Effector memory CD8-positive, alpha-beta T cell (primary cell): Measurements from ENCODE around the gene PAPPA.

Source experiments
- ATAC-seq: fragments of 150-1000 bp; cut with Tn5 transposase; replicated peaks from 2 replicates; pipeline ENCODE4 v1.10.0; 2021; ENCODE audit warnings: mild to moderate bottlenecking, moderate library complexity
- DNase-seq, 3 experiments: peaks; one replicate each; pipeline ENCODE4 v3.0.0; 2021
- H3K27ac Mint-ChIP-seq, 2 donors: one replicate each; pipeline ENCODE4 v1.8.0; 2022; ENCODE audit warnings: mild to moderate bottlenecking in 2 of 2, mixed read lengths in 2 of 2, moderate library complexity in 2 of 2
- H3K27me3 Mint-ChIP-seq, 2 donors: one replicate each; pipeline ENCODE4 v1.8.0; 2022; ENCODE audit warnings: mixed read lengths in 2 of 2
- H3K36me3 Mint-ChIP-seq: one replicate; pipeline ENCODE4 v1.8.0; 2022; ENCODE audit warnings: mild to moderate bottlenecking, moderate library complexity, mixed read lengths; ENCODE audit not compliant: insufficient read depth
- H3K4me1 Mint-ChIP-seq, 2 donors: one replicate each; pipeline ENCODE4 v1.8.0; 2022; ENCODE audit warnings: low read depth in 2 of 2, mixed read lengths in 2 of 2
- H3K4me3 Mint-ChIP-seq, 2 donors: one replicate each; pipeline ENCODE4 v1.8.0; 2022; ENCODE audit warnings: mild to moderate bottlenecking in 2 of 2, mixed read lengths in 2 of 2, moderate library complexity in 2 of 2
- H3K9me3 Mint-ChIP-seq, 2 donors: one replicate each; pipeline ENCODE4 v1.8.0; 2022; ENCODE audit warnings: mixed read lengths in 2 of 2

Gene PAPPA

DNA sequence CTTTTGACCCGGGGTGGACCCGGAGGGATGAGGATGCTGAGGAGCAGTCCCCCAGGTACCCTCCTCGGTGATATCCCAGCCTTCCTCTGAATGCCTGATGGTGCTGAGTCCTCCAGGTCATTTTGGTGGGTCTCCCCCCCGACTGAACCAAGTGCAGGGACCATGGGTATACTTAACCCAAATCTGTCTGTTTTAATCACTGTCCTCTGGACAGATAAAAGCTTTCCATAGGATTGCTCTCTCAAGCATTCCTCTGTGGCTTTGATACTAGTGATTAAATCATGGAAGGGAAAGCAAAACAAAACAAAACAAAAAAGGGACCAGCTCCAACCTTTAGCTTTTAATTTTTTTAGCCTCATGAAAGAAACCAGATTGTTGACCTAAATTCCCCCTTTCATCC is 26.0 kb downstream of the PAPPA start:
- Mint-ChIP-seq H3K9me3 (peaks cover 0 to under 1% of the 10 kb centered on the region in 2 donors), H3K4me1 (no peaks in the 10 kb centered on the region), H3K36me3 (no peaks in the 10 kb centered on the region), H3K4me3 (no peak overlapping the region), H3K27ac (no peak overlapping the region), H3K27me3 (no peaks in the 10 kb centered on the region)
- ATAC-seq, result no peak
- DNase-seq, result no peak

DNA sequence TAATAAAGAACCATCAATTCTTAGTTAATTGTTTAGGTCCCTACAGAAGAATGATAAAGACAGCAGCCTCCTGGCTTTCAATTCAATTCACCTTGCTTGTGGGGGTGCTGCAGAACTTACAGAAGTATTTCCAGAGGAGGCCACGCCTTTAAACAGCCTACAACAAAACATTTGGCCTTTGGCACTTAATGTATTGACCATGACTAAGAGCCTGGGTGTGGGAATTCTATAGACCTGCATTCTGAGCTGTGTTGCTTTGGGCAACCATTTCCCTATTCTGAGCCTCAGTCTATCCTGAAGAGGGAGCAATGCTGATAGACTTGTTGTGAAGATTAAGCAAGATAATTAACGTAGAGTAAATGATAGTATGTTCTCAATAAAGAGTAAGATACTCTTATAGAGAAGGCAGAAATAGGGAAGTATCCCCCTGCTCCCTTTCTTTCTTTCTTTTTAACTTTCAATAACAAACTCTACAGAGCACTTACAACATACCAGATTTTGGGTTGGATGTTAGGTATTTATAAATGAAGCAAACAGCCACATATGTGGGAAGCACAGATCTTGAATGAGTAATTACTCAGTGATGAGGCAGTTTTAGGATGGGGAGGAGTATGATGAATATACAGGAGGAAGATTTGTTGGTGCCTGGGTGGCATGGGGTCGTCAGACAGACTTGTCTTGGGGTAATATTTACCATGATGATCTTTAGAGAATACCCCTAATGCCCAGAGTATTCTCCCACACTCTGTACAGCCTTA is 28.4 kb downstream of the PAPPA start:
- Mint-ChIP-seq H3K9me3 (peaks cover 0 to 2% of the 10 kb centered on the region in 2 donors), H3K27ac (no peak overlapping the region), H3K27me3 (no peaks in the 10 kb centered on the region), H3K36me3 (no peaks in the 10 kb centered on the region), H3K4me3 (no peak overlapping the region), H3K4me1 (no peaks in the 10 kb centered on the region)
- ATAC-seq (no peak), DNase-seq (no peak)

DNA sequence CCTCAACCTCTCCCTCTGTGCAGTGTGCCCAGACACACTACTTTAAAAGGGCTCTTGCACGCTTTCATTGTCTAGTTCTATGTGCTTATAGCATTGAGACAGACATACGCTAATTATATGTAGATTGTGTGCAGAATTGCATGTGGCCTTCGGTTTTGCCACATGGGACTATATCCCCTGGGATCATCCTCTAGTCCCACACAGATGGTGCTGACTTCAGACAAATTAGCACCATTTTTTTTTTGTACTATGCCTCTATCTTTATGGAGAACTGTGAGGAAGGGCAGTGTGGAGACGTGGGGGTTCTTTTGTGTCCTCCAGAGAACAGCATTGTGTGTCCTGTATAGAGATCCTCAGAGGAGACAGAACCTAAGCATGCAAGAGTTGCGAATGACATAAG is 29.3 kb downstream of the PAPPA start:
- DNase-seq (no peak), ATAC-seq (no peak)
- peaks cover 0 to 2% of the 10 kb centered on the region in 2 donors for H3K9me3 Mint-ChIP-seq
- no peaks in the 10 kb centered on the region for H3K4me1 Mint-ChIP-seq
- no peaks in the 10 kb centered on the region for H3K27me3 Mint-ChIP-seq
- H3K4me3 Mint-ChIP-seq, result no peak overlapping the region
- H3K36me3 Mint-ChIP-seq, result no peaks in the 10 kb centered on the region
- H3K27ac Mint-ChIP-seq, result no peak overlapping the region

DNA sequence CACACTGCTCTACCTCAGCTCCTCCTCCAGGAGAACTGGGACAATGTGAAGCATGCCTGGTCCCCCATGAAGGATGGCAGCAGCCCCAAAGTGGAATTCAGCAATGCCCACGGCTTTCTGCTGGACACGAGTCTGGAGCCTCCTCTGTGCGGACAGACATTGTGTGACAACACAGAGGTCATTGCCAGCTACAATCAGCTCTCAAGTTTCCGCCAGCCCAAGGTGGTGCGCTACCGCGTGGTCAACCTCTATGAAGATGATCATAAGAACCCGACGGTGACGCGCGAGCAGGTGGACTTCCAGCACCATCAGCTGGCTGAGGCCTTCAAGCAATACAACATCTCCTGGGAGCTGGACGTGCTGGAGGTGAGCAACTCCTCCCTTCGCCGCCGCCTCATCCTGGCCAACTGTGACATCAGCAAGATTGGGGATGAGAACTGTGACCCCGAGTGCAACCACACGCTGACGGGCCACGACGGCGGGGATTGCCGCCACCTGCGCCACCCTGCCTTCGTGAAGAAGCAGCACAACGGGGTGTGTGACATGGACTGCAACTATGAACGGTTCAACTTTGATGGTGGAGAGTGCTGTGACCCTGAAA is 34.1 kb downstream of the PAPPA start:
- H3K27ac Mint-ChIP-seq, result no peak overlapping the region
- no peaks in the 10 kb centered on the region for H3K36me3 Mint-ChIP-seq
- no peak for DNase-seq

DNA sequence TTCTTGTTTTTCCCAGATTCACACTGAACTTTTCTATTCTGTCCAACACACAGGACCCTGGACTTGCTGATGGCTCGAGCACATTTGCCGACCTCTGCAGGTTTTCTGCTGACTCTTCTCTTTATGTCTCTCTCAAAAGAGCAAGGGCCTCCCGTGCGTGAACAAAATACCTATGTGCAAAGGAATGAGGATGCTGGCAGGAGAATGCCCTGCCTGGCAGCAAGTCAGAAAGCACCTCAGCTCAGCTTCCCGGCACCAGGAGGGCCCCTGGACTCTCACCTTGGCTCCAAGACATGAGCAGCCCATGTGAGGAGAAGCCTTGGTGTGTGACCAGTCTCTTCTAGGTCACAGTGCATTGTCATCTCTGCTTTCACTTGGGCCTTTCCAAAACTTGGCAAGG is 36.1 kb downstream of the PAPPA start:
- DNase-seq, result no peak
- no peaks in the 10 kb centered on the region for H3K36me3 Mint-ChIP-seq
- no peak for ATAC-seq

More for the DNA sequence above, 34.1 kb downstream of the PAPPA start:
- Mint-ChIP-seq H3K9me3 (peaks cover 0 to 7% of the 10 kb centered on the region in 2 donors), H3K4me1 (no peaks in the 10 kb centered on the region), H3K4me3 (no peak overlapping the region), H3K27me3 (no peaks in the 10 kb centered on the region)
- ATAC-seq, result no peak

DNA sequence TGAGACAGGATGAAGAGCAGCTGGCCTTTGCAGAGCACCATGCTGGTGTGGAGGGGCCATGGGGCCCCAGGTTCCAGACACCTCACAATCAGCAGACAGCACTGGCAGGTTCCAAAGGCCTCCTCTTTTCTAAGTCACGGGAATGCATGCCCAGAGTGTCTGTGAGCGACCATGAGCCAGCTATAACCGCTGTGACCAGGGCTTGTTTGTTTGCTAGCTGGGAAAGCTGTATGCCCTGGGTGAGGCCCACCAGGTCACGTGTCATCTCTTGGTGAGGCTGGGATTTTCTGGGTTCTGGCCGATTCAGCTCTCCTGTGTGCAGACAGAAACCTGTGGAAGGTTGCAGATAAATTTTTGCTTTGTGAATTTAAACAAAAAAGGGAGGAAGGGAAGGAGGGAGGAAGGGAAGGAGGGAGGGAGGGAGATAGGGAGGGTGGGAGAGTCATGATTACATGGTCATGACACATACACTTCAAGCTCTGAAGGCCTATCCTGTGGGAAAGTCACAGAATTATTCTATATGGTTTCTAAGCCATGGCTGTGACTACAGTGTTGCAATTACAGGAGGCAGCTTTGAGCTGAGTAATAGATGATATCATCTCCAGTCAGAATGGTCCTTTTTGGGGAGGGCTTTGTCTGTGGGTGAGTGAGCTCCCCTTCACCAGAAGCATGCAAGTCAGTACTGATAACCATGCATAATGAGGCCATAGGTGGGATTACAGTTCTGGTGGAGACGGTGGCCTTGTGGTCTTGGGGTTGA is 37.2 kb downstream of the PAPPA start:
- Mint-ChIP-seq H3K4me1 (no peaks in the 10 kb centered on the region), H3K27me3 (no peaks in the 10 kb centered on the region), H3K4me3 (no peak overlapping the region), H3K27ac (no peak overlapping the region), H3K36me3 (no peaks in the 10 kb centered on the region), H3K9me3 (peaks cover 5 to 8% of the 10 kb centered on the region in 2 donors)
- DNase-seq (no peak), ATAC-seq (no peak)

More for the DNA sequence above, 36.1 kb downstream of the PAPPA start:
- Mint-ChIP-seq H3K4me3 (no peak overlapping the region), H3K9me3 (peaks cover 6 to 8% of the 10 kb centered on the region in 2 donors), H3K27ac (no peak overlapping the region), H3K4me1 (no peaks in the 10 kb centered on the region), H3K27me3 (no peaks in the 10 kb centered on the region)

DNA sequence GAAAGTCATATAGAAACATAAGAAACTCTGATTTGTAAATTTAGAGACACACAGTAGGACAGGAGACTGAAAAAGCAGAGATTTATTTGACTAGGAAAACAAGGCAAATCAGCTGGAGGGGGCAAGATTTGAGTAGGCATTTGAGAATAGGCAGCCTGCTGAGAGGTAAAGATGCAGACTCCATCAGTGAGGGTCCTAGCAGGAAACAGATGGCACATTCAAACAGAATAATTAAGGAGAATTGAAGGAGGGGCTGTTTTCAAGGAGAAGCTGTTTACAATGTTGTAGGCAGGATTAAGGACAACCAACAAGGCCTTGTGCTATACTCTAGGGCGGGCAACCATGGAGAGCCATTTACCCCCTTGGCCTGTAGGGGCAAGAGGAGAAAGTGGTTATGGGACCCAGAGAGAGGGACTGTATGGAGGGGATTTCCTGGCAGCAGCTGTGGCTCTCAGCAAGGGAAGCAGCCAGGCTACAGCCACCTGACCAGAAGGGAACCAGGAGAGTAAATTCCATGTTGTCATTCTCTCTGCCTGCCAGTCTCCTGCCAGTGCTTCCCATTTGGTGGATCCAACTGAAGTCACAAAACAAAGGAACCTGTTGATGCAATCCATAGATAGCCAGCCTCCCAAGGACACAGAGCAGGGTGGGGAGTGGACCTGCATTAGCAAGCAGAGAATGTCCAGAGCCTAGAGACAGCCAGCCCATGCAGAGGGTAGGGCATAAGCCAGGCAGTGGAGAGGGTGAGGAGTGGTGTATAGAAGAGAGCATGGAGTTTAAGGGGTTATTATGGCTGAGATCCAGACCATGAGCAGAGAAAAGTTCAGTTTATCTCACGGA is 38.2 kb downstream of the PAPPA start:
- H3K27me3 Mint-ChIP-seq, result no peaks in the 10 kb centered on the region
- ATAC-seq, result no peak
- H3K36me3 Mint-ChIP-seq, result no peaks in the 10 kb centered on the region
- no peak for DNase-seq
- H3K4me1 Mint-ChIP-seq, result no peaks in the 10 kb centered on the region
- H3K4me3 Mint-ChIP-seq, result no peak overlapping the region
- H3K9me3 Mint-ChIP-seq, result peaks cover 5 to 8% of the 10 kb centered on the region in 2 donors
- H3K27ac Mint-ChIP-seq, result no peak overlapping the region

DNA sequence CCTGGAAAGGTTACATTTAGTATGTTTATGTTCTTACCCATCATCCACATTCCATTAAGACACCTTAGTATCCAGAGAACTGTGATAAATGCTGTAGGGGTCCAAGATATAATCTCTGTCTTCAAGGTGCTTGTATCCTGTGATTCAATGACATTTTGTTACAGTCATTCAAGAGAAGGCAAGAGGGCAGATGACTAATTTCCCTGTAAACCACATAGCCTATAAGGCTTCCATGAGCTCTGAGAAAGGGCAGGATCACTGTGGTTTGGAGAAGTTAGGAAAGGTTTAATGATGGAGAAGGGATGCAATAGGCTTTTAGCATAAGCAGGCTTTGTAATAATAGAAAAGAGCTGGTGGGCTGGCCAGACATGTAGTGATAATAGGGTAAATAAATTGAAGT is 40.0 kb downstream of the PAPPA start:
- ATAC-seq (no peak), DNase-seq (no peak)
- no peaks in the 10 kb centered on the region for H3K4me1 Mint-ChIP-seq
- no peak overlapping the region for H3K4me3 Mint-ChIP-seq
- no peak overlapping the region for H3K27ac Mint-ChIP-seq
- H3K9me3 Mint-ChIP-seq, result peaks cover 5 to 8% of the 10 kb centered on the region in 2 donors
- no peaks in the 10 kb centered on the region for H3K36me3 Mint-ChIP-seq
- no peaks in the 10 kb centered on the region for H3K27me3 Mint-ChIP-seq

DNA sequence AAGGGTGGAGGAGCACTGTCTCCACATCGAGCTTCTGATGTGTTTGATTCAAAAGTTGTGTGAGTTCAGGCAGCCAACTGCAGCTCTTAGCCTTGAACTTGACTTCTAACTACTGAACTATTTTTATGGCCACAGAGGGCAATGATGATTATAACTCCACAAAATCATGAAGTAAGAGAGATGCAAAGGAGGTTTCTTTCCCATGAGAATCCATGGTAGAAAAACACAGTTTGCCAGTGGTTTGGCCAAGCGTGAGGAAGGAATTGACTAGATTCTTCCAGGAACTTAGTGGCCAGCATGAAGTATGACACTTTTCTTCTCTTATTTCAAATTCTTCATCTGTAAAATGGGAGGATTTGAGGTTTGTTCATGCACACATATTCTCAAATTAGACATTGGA is 43.2 kb downstream of the PAPPA start:
- no peaks in the 10 kb centered on the region for H3K27me3 Mint-ChIP-seq
- H3K27ac Mint-ChIP-seq, result no peak overlapping the region
- H3K4me3 Mint-ChIP-seq, result no peak overlapping the region
- H3K9me3 Mint-ChIP-seq, result peaks cover 1 to 8% of the 10 kb centered on the region in 2 donors
- ATAC-seq (no peak), DNase-seq (no peak)
- no peaks in the 10 kb centered on the region for H3K4me1 Mint-ChIP-seq
- no peaks in the 10 kb centered on the region for H3K36me3 Mint-ChIP-seq

DNA sequence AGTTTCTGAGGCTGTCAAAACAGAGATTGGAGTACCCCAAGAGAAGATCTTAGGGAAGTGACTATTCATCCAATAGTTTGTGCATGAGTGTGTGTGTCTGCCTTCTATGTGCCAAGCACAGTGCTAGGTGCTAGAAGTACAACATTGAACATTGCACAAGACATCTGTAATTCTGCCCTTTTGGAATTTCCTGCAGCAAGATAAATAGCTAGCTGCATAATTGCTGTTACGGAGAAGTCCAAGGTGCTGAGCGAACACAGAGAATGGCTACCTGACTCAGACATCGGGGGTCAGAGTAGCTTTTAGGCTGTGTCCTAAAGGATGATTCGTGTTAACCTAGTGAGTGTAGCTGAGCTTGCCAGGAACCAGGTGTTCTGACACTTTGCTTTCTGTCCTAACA is 44.8 kb downstream of the PAPPA start:
- ATAC-seq, result no peak
- no peaks in the 10 kb centered on the region for H3K27me3 Mint-ChIP-seq
- H3K4me3 Mint-ChIP-seq, result no peak overlapping the region
- no peak for DNase-seq
- H3K9me3 Mint-ChIP-seq, result peaks cover 4 to 5% of the 10 kb centered on the region in 2 donors
- no peaks in the 10 kb centered on the region for H3K36me3 Mint-ChIP-seq
- H3K27ac Mint-ChIP-seq, result no peak overlapping the region
- no peaks in the 10 kb centered on the region for H3K4me1 Mint-ChIP-seq

DNA sequence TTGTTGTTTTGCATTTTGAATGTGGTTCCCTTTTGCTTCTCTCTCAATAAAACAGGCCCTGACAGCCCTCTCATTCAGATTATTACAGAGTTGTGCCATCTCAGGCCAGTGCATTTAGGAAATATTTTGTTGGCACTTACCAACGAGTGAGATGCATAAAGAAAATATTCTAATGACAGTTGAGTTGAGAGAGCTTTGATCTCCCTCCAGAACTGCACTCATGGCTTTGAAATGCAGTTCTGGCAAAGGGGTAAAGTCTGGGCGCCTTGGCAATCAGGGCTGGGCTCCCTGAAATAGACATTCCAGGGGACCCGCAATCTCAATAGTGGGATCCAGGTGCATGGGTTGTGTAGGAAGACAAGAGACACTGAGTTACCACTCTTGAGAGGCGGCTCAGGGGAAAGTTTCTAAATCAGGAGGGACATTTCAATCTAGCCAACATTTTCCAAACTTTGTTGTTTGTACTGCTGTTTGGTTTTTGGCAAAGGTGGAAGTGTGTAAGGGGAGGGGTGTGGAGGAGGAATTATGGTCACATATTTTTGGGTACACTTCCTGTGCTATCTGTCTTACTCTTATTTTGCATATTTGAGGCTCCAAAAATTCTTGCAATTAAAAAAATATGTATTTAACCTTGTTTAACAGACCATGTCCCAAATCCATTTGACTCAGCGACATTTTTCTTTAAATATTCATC is 48.8 kb downstream of the PAPPA start:
- Mint-ChIP-seq H3K4me3 (no peak overlapping the region), H3K4me1 (no peaks in the 10 kb centered on the region), H3K27me3 (no peaks in the 10 kb centered on the region), H3K9me3 (peaks cover 0 to 10% of the 10 kb centered on the region in 2 donors), H3K36me3 (no peaks in the 10 kb centered on the region), H3K27ac (no peak overlapping the region)
- DNase-seq (no peak), ATAC-seq (no peak)

DNA sequence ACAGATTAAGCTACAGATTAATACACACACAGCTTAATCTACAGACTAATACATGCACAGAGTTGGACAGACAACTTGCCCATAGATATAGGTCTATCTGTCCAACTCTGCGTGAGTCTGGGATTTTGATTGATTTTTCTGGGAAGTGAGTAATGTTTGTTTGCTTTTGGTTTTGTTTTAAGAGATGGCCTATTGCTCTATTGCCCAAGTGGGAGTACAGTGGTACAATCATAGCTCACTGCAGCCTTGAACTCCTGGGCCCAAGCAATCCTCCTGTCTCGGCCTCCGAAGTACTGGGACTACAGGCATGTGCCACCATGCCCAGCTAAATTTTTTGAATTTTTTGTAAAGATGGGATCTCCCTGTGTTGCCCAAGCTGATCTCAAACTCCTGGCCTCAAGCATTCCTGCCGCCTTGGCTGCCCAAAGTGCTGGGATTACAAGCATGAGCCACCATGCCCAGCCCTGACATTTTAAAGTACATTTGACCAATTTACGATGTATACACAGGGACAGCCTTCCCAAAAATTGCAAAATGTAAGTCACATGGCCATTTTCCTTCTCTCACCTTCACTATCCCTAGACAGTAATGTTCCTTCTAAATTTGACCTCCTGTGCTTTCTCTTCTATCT is 50.8 kb downstream of the PAPPA start:
- Mint-ChIP-seq H3K9me3 (peaks cover 0 to 10% of the 10 kb centered on the region in 2 donors), H3K27ac (no peak overlapping the region), H3K36me3 (no peaks in the 10 kb centered on the region), H3K4me3 (no peak overlapping the region), H3K27me3 (no peaks in the 10 kb centered on the region), H3K4me1 (no peaks in the 10 kb centered on the region)
- ATAC-seq (no peak), DNase-seq (no peak)
